CD4-positive, alpha-beta T cell (primary cell): Measurements from ENCODE around the gene APOO. TPM values are rescaled to one million over a fixed set of nuclear protein-coding genes. Genes with fewer than 3 reads are reported as not detected.

Source experiments
- ATAC-seq: fragments of 200-7000 bp; cut with Tn5 transposase; one replicate; pipeline ENCODE4 v1.10.0; 2022; ENCODE audit warnings: mild to moderate bottlenecking; ENCODE audit not compliant: poor library complexity
- CTCF ChIA-PET: fragments of 350-600 bp; sonication (Branson Sonifier 250); formaldehyde crosslinking; loops from one replicate; lab custom pipeline; 2021; ENCODE audit warnings: antibody characterized with exemption, inconsistent platforms; lab: Charles Lee
- POLR2A ChIA-PET: fragments of 350-600 bp; sonication (Branson Sonifier 250); formaldehyde crosslinking; loops from one replicate; lab custom pipeline; 2021; ENCODE audit warnings: antibody characterized with exemption, inconsistent platforms; lab: Charles Lee
- DNase-seq, 14 experiments: peaks; one replicate each; pipeline ENCODE4 v3.0.0-alpha.2; 2013 to 2020; ENCODE audit warnings: mixed read lengths in 2 of 14
- H3K27ac ChIP-seq, 2 donors: one replicate each; pipeline versions ENCODE4 v1.5.1 to v1.7.0; 2013; ENCODE audit warnings: low read length in 2 of 2, low read depth in 1 of 2, mild to moderate bottlenecking in 1 of 2
- H3K27me3 ChIP-seq, 2 experiments: 1 replicate in 1 of 2; 2 replicates in 1 of 2; pipeline versions ENCODE4 v1.6.1 to v1.7.0; 2013; ENCODE audit warnings: low read length in 2 of 2, control low read depth in 1 of 2, mild to moderate bottlenecking in 1 of 2, moderate library complexity in 1 of 2; ENCODE audit not compliant: insufficient read depth in 2 of 2, control insufficient read depth in 1 of 2
- H3K36me3 ChIP-seq: one replicate; pipeline ENCODE4 v1.6.1; 2013; ENCODE audit warnings: low read length, control low read depth; ENCODE audit not compliant: insufficient read depth
- H3K4me1 ChIP-seq: one replicate; pipeline ENCODE4 v1.6.1; 2013; ENCODE audit warnings: low read length, control low read depth; ENCODE audit not compliant: insufficient read depth
- H3K4me3 ChIP-seq: one replicate; pipeline ENCODE4 v1.5.1; 2013; ENCODE audit warnings: mild to moderate bottlenecking, low read length, moderate library complexity
- H3K9me3 ChIP-seq, 2 experiments: 1 replicate in 1 of 2; 2 replicates in 1 of 2; pipeline versions ENCODE4 v1.6.1 to v1.7.0; 2013; ENCODE audit warnings: low read length in 2 of 2, mild to moderate bottlenecking in 2 of 2, control low read depth in 1 of 2, moderate library complexity in 1 of 2; ENCODE audit not compliant: control insufficient read depth in 1 of 2, insufficient read depth in 1 of 2
- H3K27ac Mint-ChIP-seq: one replicate; pipeline ENCODE4 v1.8.0; 2020; ENCODE audit warnings: mixed read lengths
- H3K27me3 Mint-ChIP-seq: one replicate; pipeline ENCODE4 v1.8.0; 2021; ENCODE audit warnings: mixed read lengths
- H3K36me3 Mint-ChIP-seq: one replicate; pipeline ENCODE4 v1.8.0; 2021; ENCODE audit warnings: low read depth, mixed read lengths
- H3K4me1 Mint-ChIP-seq: one replicate; pipeline ENCODE4 v1.8.0; 2021; ENCODE audit warnings: low read depth, mixed read lengths
- H3K4me3 Mint-ChIP-seq: one replicate; pipeline ENCODE4 v1.8.0; 2020; ENCODE audit warnings: mild to moderate bottlenecking, mixed read lengths
- H3K9me3 Mint-ChIP-seq: one replicate; pipeline ENCODE4 v1.8.0; 2020; ENCODE audit warnings: mixed read lengths
- CTCF ChIP-seq: fragments of 200-600 bp; IDR thresholded peaks from one replicate; pipeline ENCODE4 v1.8.0; 2022; ENCODE audit warnings: antibody characterized with exemption, mild to moderate bottlenecking
- intact Hi-C, 2 experiments: fragments of 100-400 bp; cut with DNase I in 1 of 2; cut with micrococcal nuclease in 1 of 2; formaldehyde crosslinking; loops; one replicate each; pipeline versions ENCODE4 v1.15.1 to v1.9.0; 2023 to 2025; cut with DNase I, micrococcal nuclease
- total RNA-seq, 174 experiments: library from RNA in 2 of 174; stranded (reverse) in 2 of 174; gene quantifications; one replicate each; pipeline ENCODE4 v1.2.3 and lab custom pipeline; 2021 to 2026

APOO gene
- total RNA-seq, 2 experiments from 2014 or later, result 3.3 to 4.9 TPM

GRCh38 chrX:23902419-23902818, 5.3 kb downstream of the APOO start:
- Histone ChIP-seq H3K27ac (no peak overlapping the region), H3K4me1 (peaks cover 5% of the 10 kb centered on the region), H3K4me3 (no peak overlapping the region), H3K36me3 (no peaks in the 10 kb centered on the region), H3K27me3 (no peaks in the 10 kb centered on the region), H3K9me3 (no peaks in the 10 kb centered on the region)
- ChIA-PET CTCF (interaction anchor here (0.6 to 1.6 kb wide), 17 partner anchors 8 to 1917 kb away, joined by 3 to 18 read pairs (median 4); partner anchors contain the start of genes EIF2S3 and SAT1), POLR2A (interaction anchor here (1.2 to 2.1 kb wide), 5 partner anchors 119 to 206 kb away, joined by 3 to 21 read pairs (median 5); partner anchors contain the start of genes EIF2S3 and SAT1)
- ATAC-seq (peak; percentile 39), DNase-seq (peak in 4 of 14 experiments; percentile 8 to 66 (median 58))
- H3K36me3 Mint-ChIP-seq, result no peaks in the 10 kb centered on the region
- no peaks in the 10 kb centered on the region for H3K27me3 Mint-ChIP-seq
- TF ChIP-seq CTCF, result peak; percentile 68
- H3K4me1 Mint-ChIP-seq, result peaks cover 4% of the 10 kb centered on the region
- no peak overlapping the region for H3K4me3 Mint-ChIP-seq
- no peak overlapping the region for H3K27ac Mint-ChIP-seq
- intact Hi-C loops, result loop anchor here (1.0 to 10.0 kb wide), 6 partner anchors 116 to 1918 kb away; no protein-coding TSS in a partner anchor
- no peaks in the 10 kb centered on the region for H3K9me3 Mint-ChIP-seq

- ATAC-seq, result peak; percentile 80
- POLR2A ChIA-PET, result interaction anchor here (0.9 to 2.1 kb wide), 6 partner anchors 119 to 208 kb away, joined by 3 to 21 read pairs (median 4); partner anchors contain the start of genes EIF2S3 and SAT1
Measured at GRCh38 chrX:23901805-23902204, 5.9 kb downstream of the APOO start.

GRCh38 chrX:23901060-23901459, 6.7 kb downstream of the APOO start:
- Mint-ChIP-seq H3K4me1 (no peaks in the 10 kb centered on the region), H3K27me3 (no peaks in the 10 kb centered on the region), H3K9me3 (no peaks in the 10 kb centered on the region), H3K36me3 (no peaks in the 10 kb centered on the region), H3K27ac (no peak overlapping the region), H3K4me3 (no peak overlapping the region)
- intact Hi-C loops, result loop anchor here (1.0 to 10.0 kb wide), 3 partner anchors 145 to 1764 kb away; no protein-coding TSS in a partner anchor
- Histone ChIP-seq H3K27me3 (no peaks in the 10 kb centered on the region), H3K4me3 (no peak overlapping the region), H3K36me3 (no peaks in the 10 kb centered on the region), H3K9me3 (no peaks in the 10 kb centered on the region), H3K4me1 (no peaks in the 10 kb centered on the region), H3K27ac (no peak overlapping the region)
- CTCF ChIA-PET, result interaction anchor here (1.0 to 1.6 kb wide), 6 partner anchors 9 to 206 kb away, joined by 3 to 18 read pairs (median 4); partner anchors contain the start of gene EIF2S3
- DNase-seq (peak in 2 of 14 experiments; percentile 26 to 47), ATAC-seq (no peak)
- POLR2A ChIA-PET, result interaction anchor here (1.3 to 2.1 kb wide), 2 partner anchors 118 to 124 kb away, joined by 5 to 21 read pairs; partner anchors contain the start of gene SAT1
- no peak for TF ChIP-seq CTCF

More at GRCh38 chrX:23901805-23902204, 5.9 kb downstream of the APOO start:
- H3K27me3 Mint-ChIP-seq, result no peaks in the 10 kb centered on the region
- H3K36me3 Mint-ChIP-seq, result no peaks in the 10 kb centered on the region
- H3K4me3 Mint-ChIP-seq, result no peak overlapping the region
- H3K9me3 ChIP-seq, result no peaks in the 10 kb centered on the region
- TF ChIP-seq CTCF, result no peak
- H3K4me1 ChIP-seq, result no peaks in the 10 kb centered on the region
- H3K27ac ChIP-seq, result no peak overlapping the region
- CTCF ChIA-PET, result interaction anchor here (0.5 to 1.6 kb wide), 20 partner anchors 8 to 1917 kb away, joined by 3 to 18 read pairs (median 4); partner anchors contain the start of genes EIF2S3 and SAT1
- H3K4me1 Mint-ChIP-seq, result peaks cover 4% of the 10 kb centered on the region
- no peaks in the 10 kb centered on the region for H3K36me3 ChIP-seq
- no peaks in the 10 kb centered on the region for H3K27me3 ChIP-seq
- intact Hi-C loops, result loop anchor here (1.0 to 10.0 kb wide), 6 partner anchors 115 to 1917 kb away; no protein-coding TSS in a partner anchor
- H3K27ac Mint-ChIP-seq, result no peak overlapping the region
- no peak overlapping the region for H3K4me3 ChIP-seq
- peak in 9 of 14 experiments; percentile 4 to 75 (median 30) for DNase-seq
- H3K9me3 Mint-ChIP-seq, result no peaks in the 10 kb centered on the region
